Measurements from ENCODE around the gene UGP2.
"Not testable (repeated sequence)": the region's sequence is repeated elsewhere in the genome, so short reads cannot be mapped to it uniquely, and the experiment has no call there.

GRCh38 chr2:63847571-63847970 lies 5.9 kb downstream of the UGP2 start:
- not testable (repeated sequence) for TF ChIP-seq CTCF (conservative IDR thresholded peaks at IDR 0.05); EZH2 (IDR thresholded peaks at IDR 0.05; ENCODE audit: low read depth)
